Neutrophil (primary cell): ENCODE data around the gene SYN1.

ENCODE experiments used
- H3K27ac ChIP-seq: fragments of 200-600 bp; sonication (generic); 2 replicates; pipeline ENCODE4 v1.5.1; 2016; ENCODE audit warnings: mild to moderate bottlenecking, moderate library complexity
- H3K27me3 ChIP-seq: fragments of 200-600 bp; sonication (generic); 2 replicates; pipeline ENCODE4 v1.6.0; 2016; ENCODE audit warnings: mild to moderate bottlenecking
- H3K36me3 ChIP-seq: fragments of 200-600 bp; sonication (generic); 2 replicates; pipeline ENCODE4 v1.5.1; 2017
- H3K4me1 ChIP-seq, 2 experiments: fragments of 200-600 bp in 1 of 2; sonication (generic) in 1 of 2; 1 replicate in 1 of 2; 2 replicates in 1 of 2; pipeline versions ENCODE4 v1.5.1 to v1.6.1; 2013 to 2016; ENCODE audit warnings: low read depth in 1 of 2, low read length in 1 of 2, mild to moderate bottlenecking in 1 of 2, moderate library complexity in 1 of 2; ENCODE audit not compliant: control insufficient read depth in 1 of 2, insufficient read depth in 1 of 2
- H3K4me3 ChIP-seq, 2 experiments: fragments of 200-600 bp in 1 of 2; sonication (generic) in 1 of 2; 1 replicate in 1 of 2; 2 replicates in 1 of 2; pipeline ENCODE4 v1.5.1; 2013 to 2016; ENCODE audit warnings: low read depth in 1 of 2, low read length in 1 of 2, mild to moderate bottlenecking in 1 of 2, moderate library complexity in 1 of 2
- H3K9me3 ChIP-seq: fragments of 200-600 bp; sonication (generic); 2 replicates; pipeline ENCODE4 v1.5.1; 2016
- CTCF ChIP-seq: fragments of 200-600 bp; sonication (generic); IDR thresholded peaks from 2 replicates; pipeline ENCODE4 v1.5.1; 2016; ENCODE audit warnings: antibody characterized with exemption

The SYN1 gene

DNA sequence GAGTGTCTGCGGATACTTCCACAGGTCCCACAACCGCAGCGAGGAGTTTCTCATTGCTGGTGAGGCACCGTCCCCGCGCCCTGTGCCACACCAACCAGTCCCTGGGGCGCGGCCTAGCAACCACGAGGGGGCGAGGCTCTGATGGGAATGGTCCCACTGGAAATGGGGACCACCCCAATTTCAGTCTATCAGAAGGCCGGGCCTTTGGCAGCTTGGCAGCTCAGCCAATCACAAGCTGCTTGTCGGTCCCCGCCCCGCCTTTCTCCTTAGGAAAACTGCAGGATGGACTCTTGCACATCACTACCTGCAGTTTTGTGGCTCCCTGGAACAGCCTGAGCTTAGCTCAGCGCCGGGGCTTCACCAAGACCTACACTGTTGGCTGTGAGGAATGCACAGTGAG is 34.4 kb downstream of the SYN1 start:
- Histone ChIP-seq H3K27ac (no peak overlapping the region), H3K4me3 (no peak overlapping the region), H3K27me3 (no peaks in the 10 kb centered on the region), H3K4me1 (peaks cover 7 to 12% of the 10 kb centered on the region in 2 experiments), H3K36me3 (no peaks in the 10 kb centered on the region), H3K9me3 (no peaks in the 10 kb centered on the region)
- TF ChIP-seq CTCF = no peak

DNA sequence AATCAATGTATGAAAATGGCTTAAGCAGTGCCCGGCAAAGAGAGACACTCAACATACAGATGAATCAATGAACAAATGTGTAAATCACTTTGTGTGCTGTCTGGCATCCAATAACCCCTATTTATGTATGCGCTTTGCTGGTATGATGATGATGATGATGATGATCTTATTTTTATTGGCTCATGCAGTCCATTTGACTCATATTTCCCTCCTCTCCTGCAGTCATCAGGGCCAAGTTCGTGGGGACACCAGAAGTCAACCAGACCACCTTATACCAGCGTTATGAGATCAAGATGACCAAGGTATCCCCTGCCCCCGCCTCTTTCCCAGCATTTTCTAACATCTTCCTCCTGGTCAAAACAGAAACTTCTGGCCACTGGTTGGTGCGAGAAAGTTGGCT is 34.9 kb downstream of the SYN1 start:
- Histone ChIP-seq H3K4me1 (peaks cover 7 to 15% of the 10 kb centered on the region in 2 experiments), H3K27ac (no peak overlapping the region), H3K27me3 (no peaks in the 10 kb centered on the region), H3K36me3 (no peaks in the 10 kb centered on the region), H3K4me3 (no peak overlapping the region), H3K9me3 (no peaks in the 10 kb centered on the region)
- no peak for TF ChIP-seq CTCF

DNA sequence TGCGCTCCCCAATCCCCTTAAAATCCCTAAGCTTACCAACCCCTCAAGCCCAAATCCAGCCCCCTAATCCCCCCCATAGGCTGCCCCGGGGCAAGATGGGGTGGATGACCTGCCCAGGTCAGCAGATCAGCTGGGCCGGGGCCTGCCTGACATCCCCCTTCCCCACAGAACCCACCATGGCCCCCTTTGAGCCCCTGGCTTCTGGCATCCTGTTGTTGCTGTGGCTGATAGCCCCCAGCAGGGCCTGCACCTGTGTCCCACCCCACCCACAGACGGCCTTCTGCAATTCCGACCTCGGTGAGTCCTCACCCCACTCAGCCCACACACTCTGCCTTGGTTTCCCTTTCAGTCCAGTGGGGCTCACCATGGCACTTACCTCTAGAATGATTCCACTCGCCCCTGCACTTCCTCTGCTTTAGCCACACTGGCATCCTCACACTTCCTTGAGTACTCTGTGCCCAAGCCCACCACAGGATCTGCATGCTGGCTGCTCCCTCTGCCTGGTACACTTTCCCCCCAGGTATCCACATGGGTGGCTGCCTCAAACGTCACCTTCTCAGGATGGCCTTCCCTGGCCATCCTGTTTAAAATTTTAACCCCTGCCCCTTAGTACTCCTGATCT is 36.3 kb downstream of the SYN1 start:
- no peak for TF ChIP-seq CTCF
- Histone ChIP-seq H3K4me3 (no peak overlapping the region), H3K27me3 (peaks cover 8% of the 10 kb centered on the region), H3K27ac (no peak overlapping the region), H3K36me3 (no peaks in the 10 kb centered on the region), H3K9me3 (no peaks in the 10 kb centered on the region), H3K4me1 (peaks cover 17 to 24% of the 10 kb centered on the region in 2 experiments)

DNA sequence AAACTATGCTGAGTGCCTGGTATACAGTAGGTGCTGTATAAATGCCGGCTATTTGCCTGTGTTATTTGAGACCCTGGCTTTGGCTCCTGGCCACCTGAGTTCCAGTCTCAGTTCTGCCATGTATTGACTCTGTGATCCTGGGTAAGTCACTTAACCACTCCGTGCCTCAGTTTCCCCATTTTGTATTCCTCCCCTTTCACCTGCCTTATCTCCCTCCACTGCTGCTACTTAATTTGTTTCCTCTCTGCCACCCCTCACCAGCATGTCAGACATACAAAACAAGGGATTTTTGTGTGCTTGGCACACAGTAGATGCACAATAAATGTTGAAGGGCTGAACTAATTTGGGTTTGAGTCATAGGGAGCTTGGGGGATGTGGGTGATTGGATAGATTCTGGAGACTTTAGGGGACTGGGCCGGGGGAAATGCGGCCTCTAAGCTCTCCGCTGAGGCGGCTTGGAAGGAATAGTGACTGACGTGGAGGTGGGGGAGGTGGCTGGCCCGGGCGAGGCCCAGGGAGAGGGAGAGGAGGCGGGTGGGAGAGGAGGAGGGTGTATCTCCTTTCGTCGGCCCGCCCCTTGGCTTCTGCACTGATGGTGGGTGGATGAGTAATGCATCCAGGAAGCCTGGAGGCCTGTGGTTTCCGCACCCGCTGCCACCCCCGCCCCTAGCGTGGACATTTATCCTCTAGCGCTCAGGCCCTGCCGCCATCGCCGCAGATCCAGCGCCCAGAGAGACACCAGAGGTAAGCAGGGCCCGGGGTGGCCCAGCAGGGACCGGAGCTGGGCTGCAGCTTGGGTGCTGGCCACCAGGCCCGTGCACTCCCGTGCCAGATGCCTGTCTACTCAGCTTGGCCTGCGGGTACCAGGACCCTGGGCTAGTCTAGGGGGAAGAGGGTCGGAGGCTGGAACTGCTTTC is 37.7 kb downstream of the SYN1 start, which contains the start of gene TIMP1:
Gene TIMP1 (plus strand): TSS at position 706 of the 917 bp plus-strand sequence. CDS start 980 bp downstream, outside the sequence.
- Histone ChIP-seq H3K27ac (peak within 1 kb of the TSS; percentile 62), H3K9me3 (no peaks in the 10 kb centered on the region), H3K4me3 (peak within 1 kb of the TSS; percentile 45 to 52), H3K27me3 (peaks cover 21% of the 10 kb centered on the region), H3K36me3 (no peaks in the 10 kb centered on the region), H3K4me1 (peaks cover 17 to 30% of the 10 kb centered on the region in 2 experiments)
- TF ChIP-seq CTCF = no peak

GRCh38 chrX:47579537-47579936 is 40.1 kb downstream of the SYN1 start:
- H3K27me3 ChIP-seq = peaks cover 42% of the 10 kb centered on the region
- H3K4me1 ChIP-seq = peaks cover 17 to 30% of the 10 kb centered on the region in 2 experiments
- no peak for TF ChIP-seq CTCF
- H3K27ac ChIP-seq = peak overlapping the region; percentile 65
- no peaks in the 10 kb centered on the region for H3K36me3 ChIP-seq
- no peaks in the 10 kb centered on the region for H3K9me3 ChIP-seq
- H3K4me3 ChIP-seq = peak overlapping the region in 1 of 2 experiments; percentile 4
